GM21515 (cell line): ENCODE results near the gene HERC2.
"Not testable (repeated sequence)": the region's sequence is repeated elsewhere in the genome, so short reads cannot be mapped to it uniquely, and the experiment has no call there.

ENCODE experiments used
- ATAC-seq: cut with Tn5 transposase; IDR thresholded peaks from one replicate; pipeline ENCODE4 v1.9.1; 2021; ENCODE audit not compliant: unreplicated experiment

HERC2 gene

DNA sequence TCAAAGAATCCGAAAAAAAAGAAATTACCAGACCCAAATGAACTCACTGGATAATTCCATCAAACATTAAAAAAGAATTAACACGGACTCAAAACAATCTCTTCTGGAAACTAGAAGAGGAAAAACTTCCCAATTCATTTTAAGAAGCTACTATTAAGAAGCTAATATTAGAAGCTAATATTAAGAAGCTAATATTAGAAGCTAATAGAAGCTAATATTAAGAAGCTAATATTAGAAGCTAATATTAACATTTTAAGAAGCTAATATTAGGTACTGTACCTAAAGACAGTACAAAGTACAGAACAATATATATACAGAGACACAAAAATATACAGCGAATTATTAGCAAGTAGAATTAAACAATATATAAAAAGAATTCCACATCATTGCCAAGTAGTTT lies 35.9 kb downstream of the HERC2 start:
- ATAC-seq, result no peak

DNA sequence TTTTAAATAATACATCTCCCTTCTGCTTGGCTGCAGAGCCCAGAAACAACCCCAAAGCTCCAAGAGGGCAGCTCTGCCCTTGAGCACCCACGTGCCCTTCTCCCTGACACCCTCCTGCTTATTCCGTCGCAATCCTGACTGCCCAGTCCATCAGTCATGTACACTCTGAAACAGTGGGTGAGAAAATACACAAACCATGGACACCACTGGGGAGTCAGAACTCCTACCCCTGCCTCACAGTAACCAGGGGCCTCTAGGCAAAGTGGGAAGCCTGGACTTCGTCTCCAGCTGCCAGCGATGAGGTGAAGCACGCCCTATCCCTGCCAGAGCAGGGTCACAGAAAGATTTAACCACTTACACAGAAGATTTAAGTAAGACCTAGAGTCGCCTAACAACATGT lies 40.1 kb downstream of the HERC2 start:
- no peak for ATAC-seq

DNA sequence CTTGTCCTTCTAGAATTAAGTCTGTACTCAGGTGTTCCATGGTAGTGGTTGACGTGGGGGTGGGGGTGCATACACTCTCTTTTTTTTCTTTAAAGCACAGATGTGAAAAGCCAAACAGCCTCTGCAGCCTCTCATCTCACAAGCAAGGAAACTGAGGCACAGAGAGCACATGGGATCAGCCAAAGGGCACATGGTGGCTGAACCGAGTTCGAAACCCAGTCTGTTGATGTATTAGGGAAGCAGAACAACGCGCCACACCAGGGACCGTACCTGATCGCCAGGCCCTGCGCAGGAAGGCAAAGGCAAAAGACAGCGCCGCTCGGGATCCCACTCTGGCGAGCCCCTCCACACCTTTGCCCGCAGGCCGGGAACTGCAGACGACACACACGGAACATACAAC lies 47.3 kb downstream of the HERC2 start:
- no peak for ATAC-seq

DNA sequence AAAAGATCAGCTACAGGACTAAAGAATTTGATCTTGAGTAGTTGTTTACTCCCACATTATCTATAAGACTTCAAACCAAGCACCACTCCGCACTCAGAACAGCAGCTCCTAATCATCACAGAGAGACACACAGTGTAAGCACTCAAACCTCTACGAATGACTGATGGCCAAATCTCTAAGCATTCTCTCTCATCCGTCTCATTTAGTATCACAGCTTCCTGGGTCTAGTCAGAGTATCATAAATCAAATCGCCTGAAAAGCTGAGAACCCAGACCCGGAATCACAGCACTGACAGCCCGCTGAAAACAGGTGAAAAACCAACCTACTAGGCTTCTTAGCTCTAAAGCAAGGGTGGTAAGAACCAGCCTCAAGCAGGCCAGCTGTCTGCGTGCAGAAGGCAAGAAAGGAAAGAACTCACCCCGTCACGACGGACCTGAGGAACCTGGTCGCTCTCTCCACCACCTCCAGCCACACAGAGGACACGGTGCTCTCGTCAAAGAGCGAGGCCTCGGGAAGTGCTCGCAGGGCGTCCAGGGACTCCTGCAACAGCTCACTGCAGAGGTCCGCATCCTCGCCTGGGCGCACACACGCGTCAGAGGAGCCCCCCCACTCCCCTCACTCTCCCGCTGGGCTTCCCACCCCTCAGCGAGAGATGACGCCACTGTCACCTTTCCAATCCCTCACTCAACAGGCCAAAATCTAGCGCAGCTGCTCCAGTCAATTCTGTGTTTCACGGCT lies 47.9 kb downstream of the HERC2 start:
- no peak for ATAC-seq

DNA sequence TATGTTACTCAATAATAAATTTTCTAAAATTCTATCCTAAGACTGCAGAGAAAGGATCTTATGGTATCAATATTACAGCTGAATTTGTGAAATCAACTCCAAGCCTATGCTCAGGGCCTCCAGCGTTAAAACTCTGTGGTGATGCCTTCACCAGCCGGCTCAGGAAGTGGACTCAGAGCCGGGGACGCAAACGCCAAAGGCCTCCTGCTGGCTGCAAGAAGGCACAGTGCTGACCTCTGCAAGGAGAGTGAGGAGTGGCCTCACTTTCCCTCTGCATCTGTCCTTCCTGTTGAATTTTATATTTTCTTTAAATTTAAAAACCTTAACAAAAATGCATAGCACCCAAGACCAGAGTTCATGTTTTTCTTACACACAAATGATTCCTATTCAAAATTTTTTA lies 48.5 kb downstream of the HERC2 start:
- no peak for ATAC-seq

DNA sequence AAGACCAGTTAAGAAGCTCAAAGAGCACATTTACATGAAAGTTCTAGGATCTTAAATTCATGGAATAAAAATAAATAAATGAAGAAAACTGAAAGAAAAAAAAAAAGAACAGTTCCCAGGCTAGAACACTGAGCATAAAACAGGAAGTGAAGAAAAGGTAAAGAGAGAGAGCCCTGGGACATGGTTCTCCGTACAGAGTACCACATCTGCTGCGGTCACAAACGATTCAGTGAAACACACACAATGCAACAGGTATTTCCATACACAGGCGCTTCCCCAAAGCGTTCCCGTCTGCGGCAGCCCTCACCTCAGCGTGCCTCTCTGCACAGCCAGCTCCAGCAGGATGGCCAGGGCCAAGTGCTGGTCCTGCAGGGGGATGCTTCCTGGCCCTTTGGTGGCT lies 49.4 kb downstream of the HERC2 start:
- no peak for ATAC-seq

DNA sequence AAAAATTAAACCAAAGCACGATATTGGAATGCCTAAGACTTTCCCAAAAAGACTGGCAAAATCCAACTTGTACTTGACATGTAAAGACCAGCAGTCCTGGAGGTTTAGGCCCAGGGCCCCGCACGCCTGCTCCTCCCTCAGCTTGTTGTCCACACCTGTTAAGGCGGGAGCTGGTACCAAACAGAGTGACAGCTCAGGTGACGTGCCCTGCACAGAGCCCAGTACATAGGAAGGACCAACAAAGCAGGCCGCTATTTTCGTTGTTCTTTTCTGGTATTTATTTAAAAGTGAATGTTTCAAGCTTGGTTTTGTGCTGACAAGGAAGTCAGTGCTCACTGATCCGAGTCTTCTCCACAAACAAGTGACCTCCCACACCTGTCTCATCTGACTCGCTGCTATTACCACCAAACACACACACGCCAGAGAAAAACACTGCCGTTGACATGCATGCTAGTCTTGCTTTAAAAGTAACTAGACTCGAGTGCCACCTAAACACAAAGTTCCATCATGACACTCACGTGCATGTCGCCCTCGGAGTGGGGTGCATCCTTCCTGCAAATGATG lies 50.2 kb downstream of the HERC2 start:
- ATAC-seq, result no peak

DNA sequence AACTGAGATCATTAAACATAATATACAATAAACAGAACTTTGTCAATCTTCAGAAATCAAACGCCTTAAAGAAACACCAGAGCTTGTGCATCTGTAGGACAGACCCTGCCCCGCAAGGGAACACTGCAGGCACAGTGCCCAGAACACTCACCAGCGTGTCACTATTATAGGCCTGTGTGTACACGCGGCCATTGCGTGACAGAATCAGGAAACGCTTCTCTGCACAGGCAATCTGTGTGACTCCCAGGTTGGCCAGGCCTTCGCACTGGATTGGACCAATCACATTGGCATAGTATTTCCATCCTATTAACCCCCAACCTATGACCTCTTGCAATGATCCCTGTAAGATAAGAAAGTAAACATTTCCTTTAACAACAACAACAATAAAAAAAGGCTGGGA lies 52.9 kb downstream of the HERC2 start:
- ATAC-seq, result no peak

DNA sequence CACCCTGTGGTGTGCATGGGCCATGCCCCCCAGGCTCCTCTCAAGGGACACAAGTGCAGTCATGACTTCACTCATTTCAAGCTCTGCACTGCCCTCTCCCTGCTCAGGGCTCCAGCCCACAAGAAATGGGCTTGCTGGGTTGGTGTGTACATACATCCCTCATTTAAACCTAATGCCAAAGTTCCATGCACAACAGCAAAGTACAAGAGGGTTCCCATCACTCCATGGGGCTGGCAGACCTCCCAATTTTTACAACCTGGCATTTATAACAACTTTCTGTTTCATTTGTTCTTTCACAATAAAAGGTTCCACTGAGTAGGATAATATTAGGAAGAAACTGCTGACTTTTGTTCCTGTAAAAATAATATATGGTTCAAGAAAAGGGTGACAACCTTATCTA lies 54.3 kb downstream of the HERC2 start:
- no peak for ATAC-seq

DNA sequence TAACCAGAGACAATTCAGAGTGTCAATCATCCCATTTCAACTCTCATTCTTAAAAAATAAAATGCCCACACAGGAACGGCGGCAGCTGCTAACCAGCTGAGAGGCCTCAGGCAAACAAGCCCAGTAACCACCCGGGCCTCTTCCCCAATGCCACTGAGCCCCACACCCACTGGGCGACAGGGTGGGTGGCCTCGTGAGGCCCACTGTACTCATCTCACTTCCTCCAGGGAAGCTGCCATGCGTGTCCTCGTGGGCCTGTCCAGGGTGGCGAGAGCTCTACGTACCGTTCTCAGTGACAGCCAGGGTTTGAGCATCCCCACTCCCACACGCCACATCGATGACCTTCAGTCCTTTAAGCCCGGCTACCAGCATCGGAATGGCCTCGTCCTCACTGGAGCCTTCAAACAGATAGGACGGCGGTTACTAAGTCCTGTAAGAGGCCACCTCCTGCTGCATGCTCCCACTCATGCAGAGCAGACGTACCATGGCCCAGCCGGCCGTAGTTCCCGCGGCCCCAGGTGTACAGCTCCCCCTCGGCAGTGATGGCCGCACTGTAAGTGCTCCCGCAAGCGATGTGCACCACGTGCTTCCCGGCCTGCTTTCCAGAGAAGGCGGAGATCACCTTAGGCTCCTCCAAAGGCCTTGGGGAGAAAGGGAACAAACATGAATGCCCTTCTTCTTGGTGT lies 56.5 kb downstream of the HERC2 start:
- no peak for ATAC-seq

DNA sequence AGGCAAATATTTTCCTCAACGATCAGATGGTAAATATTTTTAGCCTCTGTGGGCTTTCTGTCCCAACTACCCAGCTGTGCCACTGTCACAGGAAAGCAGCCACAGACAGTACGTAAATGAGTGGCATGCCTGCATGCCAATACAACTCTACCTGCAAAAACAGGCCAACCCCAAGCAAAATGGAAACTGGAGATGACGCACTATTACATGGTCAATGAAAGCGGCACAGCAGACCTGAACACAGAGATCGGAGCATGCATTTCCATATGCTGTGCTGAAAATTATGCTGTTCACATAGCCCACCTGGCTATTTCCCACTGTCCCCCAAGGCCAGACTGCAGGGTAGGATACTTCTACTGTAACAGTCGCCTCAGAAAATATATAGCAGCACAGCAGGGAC lies 57.8 kb downstream of the HERC2 start:
- ATAC-seq, result no peak

DNA sequence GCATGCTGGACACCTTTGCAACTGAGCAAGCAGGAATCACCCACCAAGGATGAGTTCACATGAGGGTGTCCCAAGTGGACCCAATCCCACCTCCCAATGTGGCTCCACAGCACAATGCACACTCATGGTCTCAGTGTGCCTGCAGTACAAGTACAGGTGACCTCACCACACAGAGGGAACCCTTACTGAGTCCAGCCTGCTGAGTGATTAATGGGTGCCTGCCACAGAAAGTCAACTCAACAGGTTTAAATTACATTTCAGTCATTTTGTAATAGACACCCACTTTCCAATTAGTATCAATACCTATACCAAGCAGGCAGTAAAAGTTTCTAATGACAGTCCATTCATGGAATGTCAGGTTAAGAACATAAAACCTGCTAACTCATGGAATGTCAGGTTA lies 59.5 kb downstream of the HERC2 start:
- ATAC-seq, result no peak

DNA sequence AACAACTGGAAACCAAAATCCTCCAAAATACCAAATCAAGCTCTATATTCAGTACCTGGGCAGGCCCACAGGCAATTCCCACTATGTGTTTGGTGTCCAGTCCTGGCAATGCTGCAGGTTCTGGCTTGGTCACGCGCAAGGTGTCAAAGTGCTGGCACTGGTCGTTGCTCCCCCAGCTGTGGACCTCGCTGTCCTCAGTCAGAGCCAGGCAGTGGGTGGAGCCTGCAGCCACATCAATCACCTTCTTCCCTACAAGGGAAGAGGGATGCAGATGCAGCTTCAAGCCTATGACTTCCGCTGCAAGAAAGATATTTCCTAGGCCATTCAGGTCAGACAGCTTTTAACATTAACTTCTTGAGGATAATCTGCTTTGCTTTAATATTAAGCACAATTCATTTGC lies 61.3 kb downstream of the HERC2 start:
- ATAC-seq, result no peak

DNA sequence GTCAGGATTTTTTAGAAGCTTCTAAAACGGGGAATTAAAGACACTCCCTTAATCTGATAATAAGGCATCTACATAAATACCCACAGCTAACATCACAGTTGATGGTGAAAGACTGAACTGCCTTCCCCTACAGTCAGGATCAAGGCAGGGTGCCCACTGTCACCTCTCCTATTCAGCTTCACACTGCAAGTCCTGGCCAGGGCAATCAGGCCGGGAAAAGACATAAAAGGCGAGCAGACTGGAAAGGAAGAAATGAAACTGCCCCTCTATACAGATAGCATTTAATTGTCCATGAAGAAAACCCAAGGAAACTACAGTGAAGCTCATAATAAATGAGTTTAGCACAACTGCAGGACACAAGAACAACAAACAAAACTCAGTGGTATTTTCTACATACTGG lies 61.7 kb downstream of the HERC2 start:
- no peak for ATAC-seq

DNA sequence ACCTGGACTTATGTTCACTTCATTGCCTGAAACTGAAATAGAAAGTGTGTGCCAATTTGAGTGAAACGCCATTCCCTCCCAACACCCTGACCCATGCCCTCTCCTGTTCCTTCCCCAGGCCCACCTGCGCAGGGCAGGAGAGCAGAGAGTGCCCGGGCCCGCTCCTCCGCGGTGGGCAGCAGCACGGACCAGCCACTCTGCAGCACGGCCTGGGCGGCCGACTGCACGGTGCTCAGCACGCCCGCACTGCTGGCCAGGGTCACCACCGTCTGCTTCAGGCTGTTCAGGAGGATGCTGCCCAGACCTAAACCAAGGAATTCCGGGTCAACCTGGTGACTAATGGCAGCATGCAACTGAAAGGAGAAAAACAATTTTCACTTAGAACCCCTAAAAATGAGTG lies 66.0 kb downstream of the HERC2 start:
- ATAC-seq, result no peak

DNA sequence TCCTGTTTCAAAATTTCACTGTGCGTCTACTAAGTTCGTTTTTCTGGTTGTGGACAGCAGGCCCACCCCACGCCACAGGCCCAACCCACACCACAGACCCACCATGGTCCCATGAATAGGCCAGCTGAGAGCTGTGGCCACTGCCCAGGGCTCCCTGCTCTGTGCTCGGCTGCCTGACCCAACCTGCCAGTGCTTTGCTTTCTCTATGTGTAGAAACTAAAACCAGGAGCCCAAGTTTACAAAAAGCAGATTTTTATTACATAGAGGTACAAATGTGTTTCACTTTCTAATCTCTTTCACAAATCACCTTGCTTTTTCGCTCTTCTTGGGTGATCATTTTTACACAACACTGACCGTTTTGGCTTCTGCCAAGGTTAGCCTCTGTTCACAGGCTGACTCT lies 69.1 kb downstream of the HERC2 start:
- peak; percentile 59 for ATAC-seq

DNA sequence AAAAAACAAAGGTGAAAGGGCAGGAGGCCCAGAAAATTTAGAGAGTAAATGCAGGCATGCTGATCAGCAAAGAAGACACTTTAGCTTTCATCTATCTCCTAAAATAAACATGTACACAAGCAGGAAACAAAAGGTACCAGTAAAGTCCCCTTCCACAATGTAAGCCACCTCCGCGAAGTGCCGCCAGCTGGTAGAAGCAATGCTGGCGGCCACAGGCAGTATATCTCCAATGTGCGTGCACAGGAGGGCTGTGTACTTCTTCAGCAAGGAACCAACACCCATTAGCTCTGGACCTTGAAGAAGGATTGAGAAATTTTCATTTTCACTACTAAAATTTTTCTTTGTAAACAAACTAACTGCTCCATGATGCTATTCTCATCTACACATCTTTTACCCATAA lies 75.4 kb downstream of the HERC2 start:
- ATAC-seq, result no peak

DNA sequence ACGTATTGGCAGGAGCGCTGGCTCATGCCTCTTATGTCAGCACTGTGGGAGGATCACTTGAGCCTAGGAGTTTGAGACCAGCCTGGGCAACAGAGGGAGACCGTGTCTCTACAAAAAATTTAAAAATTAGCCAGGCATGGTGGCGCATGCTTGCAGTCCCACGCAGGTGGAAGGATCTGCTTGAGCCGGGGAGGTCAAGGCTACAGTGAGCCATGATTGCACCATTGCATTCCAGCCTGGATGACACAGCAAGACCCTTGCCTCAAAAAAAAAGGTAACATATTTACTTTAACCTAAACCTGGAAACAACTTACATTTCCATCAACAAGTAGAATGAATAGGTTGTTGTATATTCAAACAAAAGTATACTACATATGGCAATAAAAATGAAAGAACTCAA lies 78.1 kb downstream of the HERC2 start:
- no peak for ATAC-seq

DNA sequence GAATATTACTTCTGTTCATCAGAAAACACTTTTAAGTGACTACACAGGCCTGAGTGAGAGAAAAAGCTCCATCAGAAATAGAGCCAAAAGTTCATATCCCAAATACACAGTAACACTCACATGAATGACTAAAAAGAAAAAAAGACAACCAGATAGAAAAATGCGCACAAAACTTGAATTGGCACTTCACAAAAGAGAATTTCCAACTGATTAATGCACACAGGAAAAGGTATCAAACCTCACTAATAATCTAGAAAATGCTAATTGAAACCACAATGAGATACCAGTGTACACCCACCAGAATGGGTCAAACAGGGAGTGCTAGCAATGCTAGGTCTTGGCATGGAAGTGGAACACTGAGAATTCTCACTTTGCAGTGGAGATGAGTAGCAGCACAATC lies 78.6 kb downstream of the HERC2 start:
- no peak for ATAC-seq

DNA sequence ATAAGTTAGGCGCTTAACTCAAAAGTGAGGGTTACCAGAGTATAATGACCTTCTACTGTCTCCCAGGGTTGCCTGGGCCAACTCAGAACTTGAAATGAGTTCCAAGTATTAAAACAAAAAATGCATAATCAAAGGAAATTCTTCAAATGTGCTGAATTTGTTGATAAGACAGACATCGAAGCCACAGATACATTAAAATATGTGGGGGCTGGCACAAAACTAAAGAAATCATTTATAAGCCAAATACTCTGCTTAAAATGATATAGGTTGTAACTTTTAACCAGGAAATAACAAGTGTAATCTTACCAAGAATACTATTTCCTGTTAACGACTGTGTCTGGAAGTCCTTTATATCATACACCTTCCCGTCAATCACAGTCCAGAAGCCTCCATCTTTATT lies 83.7 kb downstream of the HERC2 start:
- ATAC-seq, result not testable (repeated sequence)

DNA sequence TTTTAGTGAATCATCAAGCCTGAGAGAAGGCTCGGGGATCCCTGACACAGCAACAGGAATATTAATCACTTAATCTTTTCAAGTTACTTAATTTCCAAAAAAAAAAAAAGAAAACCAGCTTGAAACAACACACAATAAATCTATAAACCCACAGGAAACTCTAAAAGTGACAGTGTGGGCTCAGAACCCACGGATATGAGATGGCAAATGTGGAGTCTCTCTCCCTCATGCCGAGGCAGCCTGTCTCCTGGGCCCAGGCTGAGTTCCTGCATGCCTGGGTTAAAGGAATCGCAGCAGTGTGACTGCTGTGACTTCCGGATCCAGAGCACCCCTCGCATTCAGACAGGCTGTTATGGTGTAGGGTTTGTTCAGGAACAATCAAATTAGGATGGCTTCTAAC lies 90.2 kb downstream of the HERC2 start:
- not testable (repeated sequence) for ATAC-seq

DNA sequence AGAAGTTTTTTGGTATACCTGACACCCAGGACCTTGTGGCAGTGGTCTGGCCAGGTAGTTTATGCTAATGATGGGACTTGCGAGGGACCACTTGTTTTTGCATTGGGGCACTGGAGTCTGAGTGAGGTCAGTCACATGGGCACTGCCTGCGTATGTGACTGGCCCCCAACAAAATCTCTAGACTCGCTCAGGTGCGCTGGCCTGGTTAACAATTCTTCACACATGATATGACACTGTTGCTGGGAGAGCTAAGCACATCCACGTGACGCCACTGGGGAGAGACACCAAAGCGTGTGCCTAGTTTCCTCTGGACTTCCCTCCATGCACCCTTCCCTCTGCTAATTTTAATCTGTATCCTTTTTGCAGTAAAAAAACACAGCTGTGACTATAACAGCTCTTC lies 90.6 kb downstream of the HERC2 start:
- not testable (repeated sequence) for ATAC-seq
